Nephron (organoid): ENCODE results near the gene MAGI1.
A peak's percentile ranks its signal among the peaks of the same experiment; 100 is the strongest.

ENCODE experiments used
- H3K27ac Mint-ChIP-seq, 3 experiments: 2 replicates each; pipeline ENCODE4 v1.8.0; 2020; ENCODE audit warnings: mixed read lengths in 3 of 3, mild to moderate bottlenecking in 2 of 3, moderate library complexity in 1 of 3
- H3K27me3 Mint-ChIP-seq: 2 replicates; pipeline ENCODE4 v1.8.0; 2021; ENCODE audit warnings: low read depth, mild to moderate bottlenecking, moderate library complexity, mixed read lengths
- H3K36me3 Mint-ChIP-seq: 2 replicates; pipeline ENCODE4 v1.8.0; 2020; ENCODE audit warnings: low read depth, mixed read lengths
- H3K4me1 Mint-ChIP-seq: 2 replicates; pipeline ENCODE4 v1.8.0; 2020; ENCODE audit warnings: mixed read lengths
- H3K4me3 Mint-ChIP-seq, 3 experiments: 2 replicates each; pipeline ENCODE4 v1.8.0; 2020; ENCODE audit warnings: mild to moderate bottlenecking in 3 of 3, mixed read lengths in 3 of 3, moderate library complexity in 2 of 3
- H3K9me3 Mint-ChIP-seq: 2 replicates; pipeline ENCODE4 v1.8.0; 2020; ENCODE audit warnings: mixed read lengths
- TF ChIP-seq, protein P1 (sequence below), 3 experiments: fragments of 200-600 bp; sonication (generic); IDR thresholded peaks; one replicate each; pipeline ENCODE4 v1.5.0; 2021; ENCODE audit warnings: antibody characterized with exemption in 3 of 3; ENCODE audit not compliant: unreplicated experiment in 3 of 3

MAGI1 gene

GRCh38 chr3:65582012-65582717, 456.6 kb downstream of the MAGI1 start:
- no peak overlapping the region for H3K4me3 Mint-ChIP-seq
- no peaks in the 10 kb centered on the region for H3K36me3 Mint-ChIP-seq
- H3K4me1 Mint-ChIP-seq: peaks cover 31% of the 10 kb centered on the region
- no peak overlapping the region for H3K27ac Mint-ChIP-seq
- TF ChIP-seq, protein P1, sequence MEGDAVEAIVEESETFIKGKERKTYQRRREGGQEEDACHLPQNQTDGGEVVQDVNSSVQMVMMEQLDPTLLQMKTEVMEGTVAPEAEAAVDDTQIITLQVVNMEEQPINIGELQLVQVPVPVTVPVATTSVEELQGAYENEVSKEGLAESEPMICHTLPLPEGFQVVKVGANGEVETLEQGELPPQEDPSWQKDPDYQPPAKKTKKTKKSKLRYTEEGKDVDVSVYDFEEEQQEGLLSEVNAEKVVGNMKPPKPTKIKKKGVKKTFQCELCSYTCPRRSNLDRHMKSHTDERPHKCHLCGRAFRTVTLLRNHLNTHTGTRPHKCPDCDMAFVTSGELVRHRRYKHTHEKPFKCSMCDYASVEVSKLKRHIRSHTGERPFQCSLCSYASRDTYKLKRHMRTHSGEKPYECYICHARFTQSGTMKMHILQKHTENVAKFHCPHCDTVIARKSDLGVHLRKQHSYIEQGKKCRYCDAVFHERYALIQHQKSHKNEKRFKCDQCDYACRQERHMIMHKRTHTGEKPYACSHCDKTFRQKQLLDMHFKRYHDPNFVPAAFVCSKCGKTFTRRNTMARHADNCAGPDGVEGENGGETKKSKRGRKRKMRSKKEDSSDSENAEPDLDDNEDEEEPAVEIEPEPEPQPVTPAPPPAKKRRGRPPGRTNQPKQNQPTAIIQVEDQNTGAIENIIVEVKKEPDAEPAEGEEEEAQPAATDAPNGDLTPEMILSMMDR (IDR thresholded peaks at IDR 0.05; ENCODE audit: unreplicated experiment in 3 of 3): no peak
- H3K9me3 Mint-ChIP-seq: no peaks in the 10 kb centered on the region
- no peaks in the 10 kb centered on the region for H3K27me3 Mint-ChIP-seq

DNA sequence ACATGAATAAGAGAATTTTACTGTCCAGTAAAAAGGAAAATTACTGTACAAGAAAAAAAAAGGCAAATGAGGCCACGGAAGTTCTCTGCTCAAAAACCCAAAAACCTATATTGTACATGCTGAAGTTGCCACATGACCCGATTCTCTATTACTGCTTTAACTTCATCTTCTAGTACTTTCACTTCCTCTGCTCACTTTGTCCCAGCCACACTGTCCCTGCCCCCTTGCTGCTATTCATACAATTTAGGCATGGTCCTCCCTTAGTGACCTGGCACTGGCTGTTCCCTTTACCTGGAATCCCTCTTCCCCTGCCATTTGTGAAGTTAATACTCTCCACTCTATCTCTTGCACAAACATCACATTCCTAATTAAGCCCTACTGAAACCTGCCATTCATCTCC, 457.4 kb downstream of the MAGI1 start:
- Mint-ChIP-seq H3K9me3 (peaks cover 2% of the 10 kb centered on the region), H3K4me3 (no peak overlapping the region), H3K36me3 (peaks cover 2% of the 10 kb centered on the region), H3K27me3 (no peaks in the 10 kb centered on the region), H3K27ac (no peak overlapping the region), H3K4me1 (peaks cover 31% of the 10 kb centered on the region)
- TF ChIP-seq, protein P1 (IDR thresholded peaks at IDR 0.05; ENCODE audit: unreplicated experiment in 3 of 3): no peak

GRCh38 chr3:65578861-65579260, 459.9 kb downstream of the MAGI1 start:
- TF ChIP-seq, protein P1 (IDR thresholded peaks at IDR 0.05; ENCODE audit: unreplicated experiment in 3 of 3): no peak
- Mint-ChIP-seq H3K4me3 (no peak overlapping the region), H3K9me3 (peaks cover 8% of the 10 kb centered on the region), H3K27ac (no peak overlapping the region), H3K4me1 (peaks cover 24% of the 10 kb centered on the region), H3K27me3 (no peaks in the 10 kb centered on the region), H3K36me3 (peaks cover 3% of the 10 kb centered on the region)

DNA sequence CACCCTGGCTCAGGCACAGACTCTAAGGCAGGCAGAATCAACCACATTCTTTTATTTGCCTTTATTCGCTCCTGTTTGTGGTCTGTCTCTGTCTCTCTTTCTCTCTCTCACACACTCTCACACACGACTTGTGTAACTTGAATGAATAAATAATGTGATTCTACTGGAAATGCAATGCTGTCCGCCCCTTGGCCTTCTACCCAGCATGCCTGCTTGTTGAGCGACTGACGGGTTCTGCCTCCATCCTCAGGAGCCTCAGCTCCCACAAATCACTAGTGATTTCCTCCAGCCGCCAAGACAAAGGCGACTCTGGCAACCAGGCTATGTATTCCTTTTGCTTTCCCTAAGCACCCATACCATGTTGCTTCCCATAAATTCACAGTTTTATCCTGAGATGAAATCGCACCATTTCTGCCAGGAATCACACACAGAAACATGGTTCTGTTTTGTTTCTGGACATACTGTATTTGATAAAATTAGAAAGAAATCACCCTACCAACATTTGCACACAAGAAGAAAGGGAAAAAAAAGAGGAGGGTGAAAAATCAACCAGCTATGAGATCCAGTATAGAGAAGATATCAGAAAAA, 460.8 kb downstream of the MAGI1 start:
- Mint-ChIP-seq H3K27me3 (no peaks in the 10 kb centered on the region), H3K4me1 (peaks cover 15% of the 10 kb centered on the region), H3K9me3 (peaks cover 8% of the 10 kb centered on the region), H3K36me3 (peaks cover 3% of the 10 kb centered on the region), H3K27ac (peak overlapping the region in 2 of 3 experiments; percentile 11 to 39), H3K4me3 (no peak overlapping the region)
- TF ChIP-seq, protein P1 (IDR thresholded peaks at IDR 0.05; ENCODE audit: unreplicated experiment in 3 of 3): no peak

DNA sequence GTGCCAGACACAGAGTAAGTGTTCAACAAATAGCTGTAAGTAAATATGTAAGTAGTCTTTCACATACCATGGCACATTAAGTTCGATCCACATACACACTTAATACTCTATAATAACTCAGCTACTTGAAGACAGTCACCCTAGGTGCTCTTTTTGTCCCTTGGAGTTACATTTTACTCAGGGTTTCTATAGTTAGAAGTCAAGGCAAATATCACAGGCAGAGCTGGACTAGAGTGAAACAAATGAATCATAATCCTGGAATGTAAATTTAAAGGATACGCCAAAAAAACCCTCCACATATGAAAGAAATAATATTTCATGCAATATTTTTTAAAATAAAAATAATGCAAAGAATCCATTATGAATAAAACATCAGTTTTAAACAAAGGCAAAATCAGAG, 461.8 kb downstream of the MAGI1 start:
- H3K27ac Mint-ChIP-seq: no peak overlapping the region
- no peak overlapping the region for H3K4me3 Mint-ChIP-seq
- peaks cover 14% of the 10 kb centered on the region for H3K4me1 Mint-ChIP-seq
- H3K36me3 Mint-ChIP-seq: peaks cover 3% of the 10 kb centered on the region
- H3K27me3 Mint-ChIP-seq: no peaks in the 10 kb centered on the region
- TF ChIP-seq, protein P1 (IDR thresholded peaks at IDR 0.05; ENCODE audit: unreplicated experiment in 3 of 3): no peak
- peaks cover 8% of the 10 kb centered on the region for H3K9me3 Mint-ChIP-seq

DNA sequence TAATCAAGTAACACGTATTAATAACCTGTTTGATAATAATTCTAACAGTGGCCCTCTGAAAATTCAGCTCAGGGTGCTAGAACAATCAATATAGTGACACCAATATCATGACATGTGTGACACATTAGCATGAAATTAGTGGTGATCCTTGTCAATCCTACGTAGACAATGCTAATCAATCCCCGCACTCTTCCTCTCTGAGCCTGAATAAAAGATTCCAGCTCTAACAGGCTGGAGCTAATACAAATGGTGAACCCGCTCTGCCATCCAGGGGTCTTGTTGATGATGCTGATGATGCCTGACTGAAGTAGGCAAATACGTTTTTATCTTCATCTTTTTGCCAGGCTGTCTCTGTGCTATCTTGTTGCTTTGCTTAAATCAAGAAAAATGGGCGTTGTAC, 462.5 kb downstream of the MAGI1 start:
- no peak overlapping the region for H3K27ac Mint-ChIP-seq
- peaks cover 14% of the 10 kb centered on the region for H3K4me1 Mint-ChIP-seq

More for the DNA sequence above, 462.5 kb downstream of the MAGI1 start:
- H3K36me3 Mint-ChIP-seq: peaks cover 3% of the 10 kb centered on the region
- H3K9me3 Mint-ChIP-seq: peaks cover 8% of the 10 kb centered on the region
- no peaks in the 10 kb centered on the region for H3K27me3 Mint-ChIP-seq
- TF ChIP-seq, protein P1 (IDR thresholded peaks at IDR 0.05; ENCODE audit: unreplicated experiment in 3 of 3): no peak
- no peak overlapping the region for H3K4me3 Mint-ChIP-seq
